ENCODE data around the gene XYLT1. TPM values are rescaled to one million over a fixed set of nuclear protein-coding genes. Genes with fewer than 3 reads are reported as not detected.

Gene XYLT1
- total and polyA plus RNA-seq, 10 of the 15 experiments (the other 5 are each of a cell fraction or from before 2014, with no cell fraction given): 0.88 to 14.8 (median 5.8) TPM

DNA sequence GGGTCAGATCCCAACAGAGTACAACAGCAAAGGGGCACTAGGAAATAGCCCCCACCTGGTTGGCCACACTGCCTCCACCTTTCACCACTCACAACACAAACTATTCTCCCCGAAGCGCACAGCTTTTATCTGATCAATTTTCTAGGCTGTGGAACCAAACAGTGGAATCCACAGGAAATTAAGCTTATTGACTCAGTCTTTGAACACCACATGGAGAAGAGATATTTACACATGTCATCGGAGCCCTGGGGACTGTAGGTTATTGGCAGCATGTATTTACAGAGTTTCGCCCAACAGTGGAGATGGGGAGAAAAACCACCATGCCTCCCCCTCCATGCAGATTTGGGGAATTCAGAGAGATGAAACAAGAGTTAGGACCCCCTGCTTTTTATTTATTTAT lies 154.8 kb downstream of the XYLT1 start (continued):
- TF ChIP-seq, protein P1, sequence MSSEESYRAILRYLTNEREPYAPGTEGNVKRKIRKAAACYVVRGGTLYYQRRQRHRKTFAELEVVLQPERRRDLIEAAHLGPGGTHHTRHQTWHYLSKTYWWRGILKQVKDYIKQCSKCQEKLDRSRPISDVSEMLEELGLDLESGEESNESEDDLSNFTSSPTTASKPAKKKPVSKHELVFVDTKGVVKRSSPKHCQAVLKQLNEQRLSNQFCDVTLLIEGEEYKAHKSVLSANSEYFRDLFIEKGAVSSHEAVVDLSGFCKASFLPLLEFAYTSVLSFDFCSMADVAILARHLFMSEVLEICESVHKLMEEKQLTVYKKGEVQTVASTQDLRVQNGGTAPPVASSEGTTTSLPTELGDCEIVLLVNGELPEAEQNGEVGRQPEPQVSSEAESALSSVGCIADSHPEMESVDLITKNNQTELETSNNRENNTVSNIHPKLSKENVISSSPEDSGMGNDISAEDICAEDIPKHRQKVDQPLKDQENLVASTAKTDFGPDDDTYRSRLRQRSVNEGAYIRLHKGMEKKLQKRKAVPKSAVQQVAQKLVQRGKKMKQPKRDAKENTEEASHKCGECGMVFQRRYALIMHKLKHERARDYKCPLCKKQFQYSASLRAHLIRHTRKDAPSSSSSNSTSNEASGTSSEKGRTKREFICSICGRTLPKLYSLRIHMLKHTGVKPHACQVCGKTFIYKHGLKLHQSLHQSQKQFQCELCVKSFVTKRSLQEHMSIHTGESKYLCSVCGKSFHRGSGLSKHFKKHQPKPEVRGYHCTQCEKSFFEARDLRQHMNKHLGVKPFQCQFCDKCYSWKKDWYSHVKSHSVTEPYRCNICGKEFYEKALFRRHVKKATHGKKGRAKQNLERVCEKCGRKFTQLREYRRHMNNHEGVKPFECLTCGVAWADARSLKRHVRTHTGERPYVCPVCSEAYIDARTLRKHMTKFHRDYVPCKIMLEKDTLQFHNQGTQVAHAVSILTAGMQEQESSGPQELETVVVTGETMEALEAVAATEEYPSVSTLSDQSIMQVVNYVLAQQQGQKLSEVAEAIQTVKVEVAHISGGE (CRISPR knock-in tag; IDR thresholded peaks at IDR 0.05): no peak
- no peak for TF ChIP-seq ETV6 (conservative IDR thresholded peaks at IDR 0.05 in 1 of 2, IDR thresholded peaks at IDR 0.05 in 1 of 2; ENCODE audit: borderline replicate concordance in 1 of 2, low read depth in 1 of 2)

DNA sequence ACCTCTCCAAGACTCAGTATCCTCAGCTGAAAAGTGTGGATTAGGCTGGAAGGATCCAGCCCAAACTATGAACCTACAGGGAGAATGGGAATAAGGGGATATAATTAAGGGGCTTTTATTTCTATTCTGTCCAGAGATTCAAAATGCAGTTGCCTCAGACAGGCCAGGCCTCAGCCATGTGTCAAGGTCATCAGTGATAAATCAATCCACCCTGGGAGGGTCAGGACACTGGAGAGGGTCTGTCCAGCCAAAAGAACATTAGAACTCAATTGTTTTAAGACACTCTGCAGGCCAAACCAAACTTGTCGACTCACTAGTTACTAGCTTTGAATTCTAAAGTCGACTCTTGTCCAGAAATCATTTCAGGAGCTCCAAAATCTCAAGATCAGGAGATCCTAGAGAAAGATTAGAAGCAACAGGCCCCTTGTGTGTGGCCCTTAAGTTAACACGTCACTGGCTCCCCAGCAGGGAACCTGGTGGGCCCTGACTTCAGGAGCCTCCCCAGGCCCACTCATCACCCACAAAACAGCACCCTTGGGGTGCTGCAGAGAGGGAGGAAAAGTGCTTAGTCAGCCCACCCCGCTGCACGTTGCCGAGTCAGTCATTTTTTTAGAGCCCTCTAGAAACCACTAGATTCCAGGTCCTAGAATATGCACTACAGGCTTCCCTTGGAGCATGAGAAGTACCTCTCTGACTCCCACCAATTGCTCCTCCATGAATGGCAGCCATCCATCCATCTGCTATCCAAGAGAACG lies 156.8 kb downstream of the XYLT1 start:
- Histone ChIP-seq H3K36me3 (ENCODE audit: control insufficient read depth in 2 of 2, insufficient read depth in 2 of 2, low read length in 1 of 2) (no peaks in the 10 kb centered on the region; a peak in 2 of 4 replicates), H3K79me2 (ENCODE audit: control insufficient read depth, insufficient read depth, low read length) (no peaks in the 10 kb centered on the region), H3K4me3 (no peak overlapping the region), H3K27me3 (replicated peaks in 1 of 2; ENCODE audit: control insufficient read depth in 2 of 2, insufficient read depth in 2 of 2, low read length in 1 of 2) (no peaks in the 10 kb centered on the region), H3K9me3 (replicated peaks; ENCODE audit: control insufficient read depth, insufficient read depth, low read length) (peaks cover 4% of the 10 kb centered on the region; the same call in 2 of the 3 replicates), H3K4me2 (ENCODE audit: control insufficient read depth, insufficient read depth) (no peak overlapping the region), H3K9ac (ENCODE audit: control insufficient read depth, insufficient read depth, low read length) (no peak overlapping the region), H3K4me1 (ENCODE audit: control insufficient read depth, insufficient read depth, low read length) (peaks cover 10% of the 10 kb centered on the region), H3K27ac (ENCODE audit: control insufficient read depth, insufficient read depth) (no peak overlapping the region), H4K20me1 (ENCODE audit: control insufficient read depth, insufficient read depth) (no peaks in the 10 kb centered on the region), H2AFZ (ENCODE audit: control insufficient read depth, low read depth, low read length) (no peak overlapping the region)
- FAIRE-seq (no peak), ATAC-seq (no peak), DNase-seq (ENCODE audit: low read depth, low spot score) (no peak)
- in situ Hi-C loops (cut with MboI) (no loop called here), intact Hi-C loops (cut with micrococcal nuclease; ENCODE audit: unreplicated experiment) (no loop called here)
- no TSS peak for BruUV-seq (replicated peaks)
- ChIA-PET CTCF (interaction anchor here (1.3 to 2.7 kb wide), 7 partner anchors 8 to 154 kb away, joined by 3 to 10 read pairs (median 5); no protein-coding TSS in a partner anchor), POLR2A (interaction anchor here (1.0 to 1.4 kb wide), 3 partner anchors 8 to 32 kb away, joined by 3 read pairs; no protein-coding TSS in a partner anchor), RAD21 (ENCODE audit: unreplicated experiment) (interaction anchor here (0.5 to 1.6 kb wide), 8 partner anchors 10 to 92 kb away, joined by 3 to 5 read pairs (median 3); no protein-coding TSS in a partner anchor), SMC1A (ENCODE audit: uncharacterized antibody, unreplicated experiment) (interaction anchor here (0.7 to 9.7 kb wide), 10 partner anchors 10 to 154 kb away, joined by 3 to 88 read pairs (median 6); no protein-coding TSS in a partner anchor)
- WGBS (ENCODE audit: insufficient coverage, insufficient replicate concordance, low lambda C conversion rate, missing lambda C conversion rate): 69% methylated on average over 7 of the region's 7 CpGs
- no peak for TF ChIP-seq ZNF384 (IDR thresholded peaks at IDR 0.05; ENCODE audit: borderline replicate concordance, low read depth, low read length)

Data from GM12878 (cell line).